DMS153 (cell line): ENCODE measurements around the gene LRFN5.
"Not testable (repeated sequence)": the region's sequence is repeated elsewhere in the genome, so short reads cannot be mapped to it uniquely, and the experiment has no call there.

Source experiments
- DNase-seq: peaks from one replicate; lab custom pipeline; 2025; lab: John Stamatoyannopoulos, UW

Gene LRFN5

GRCh38 chr14:41899416-41899815, 292.7 kb downstream of the LRFN5 start:
- DNase-seq, result peak; percentile 94

DNA sequence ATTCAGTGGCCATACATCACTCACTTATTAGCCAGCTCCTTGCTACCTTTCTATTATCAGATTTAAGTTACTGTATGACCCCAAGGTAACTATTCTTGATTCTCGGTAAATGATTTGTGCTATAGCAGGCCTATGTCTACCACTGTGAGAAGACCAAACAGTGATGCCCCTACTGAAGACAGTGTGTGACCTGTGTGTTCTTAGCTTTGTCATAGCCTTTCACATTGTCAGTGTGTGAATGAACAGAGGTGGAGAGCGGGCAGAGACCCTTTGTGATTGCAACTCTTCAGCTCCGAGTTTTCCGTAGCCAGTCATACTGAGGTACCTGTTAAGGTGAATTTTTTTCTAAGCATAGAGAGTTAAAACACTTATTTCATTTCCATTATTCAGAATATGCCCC, 294.0 kb downstream of the LRFN5 start:
- DNase-seq, result no peak

- DNase-seq, result no peak
Measured at GRCh38 chr14:41901089-41901488, 294.4 kb downstream of the LRFN5 start.

GRCh38 chr14:41905394-41905964, 298.8 kb downstream of the LRFN5 start:
- no peak for DNase-seq

DNA sequence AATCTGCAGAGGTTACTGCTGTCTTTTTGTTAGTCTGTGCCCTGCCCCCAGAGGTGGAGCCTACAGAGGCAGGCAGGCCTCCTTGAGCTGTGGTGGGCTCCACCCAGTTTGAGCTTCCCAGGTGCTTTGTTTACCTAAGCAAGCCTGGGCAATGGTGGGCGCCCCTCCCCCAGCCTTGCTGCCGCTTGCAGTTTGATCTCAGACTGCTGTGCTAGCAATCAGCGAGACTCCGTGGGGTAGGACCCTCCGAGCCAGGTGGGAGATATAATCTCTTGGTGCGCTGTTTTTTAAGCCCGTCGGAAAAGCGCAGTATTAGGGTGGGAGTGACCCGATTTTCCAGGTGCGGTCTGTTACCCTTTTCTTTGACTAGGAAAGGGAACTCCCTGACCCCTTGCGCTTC, 304.5 kb downstream of the LRFN5 start:
- DNase-seq, result not testable (repeated sequence)

GRCh38 chr14:41913398-41913797, 306.7 kb downstream of the LRFN5 start:
- no peak for DNase-seq

GRCh38 chr14:41915732-41916131, 309.1 kb downstream of the LRFN5 start:
- DNase-seq, result no peak

DNA sequence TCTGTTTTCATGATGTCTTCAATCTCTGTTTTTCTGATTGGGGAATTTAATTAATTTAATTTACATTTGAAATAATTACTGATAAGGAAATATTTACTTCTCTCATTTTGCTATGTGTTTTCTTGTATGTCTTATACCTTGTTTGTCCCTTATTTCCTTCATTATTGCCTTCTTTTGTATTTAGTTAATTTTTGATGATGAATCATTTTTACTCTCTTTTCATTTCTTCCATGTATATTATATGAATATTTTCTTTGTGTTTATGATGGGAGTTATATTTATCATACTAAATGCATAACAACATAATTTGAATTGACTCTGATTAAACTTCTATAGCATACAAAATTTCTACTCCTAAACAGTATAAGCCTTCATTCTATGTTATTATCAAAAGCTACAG, 309.6 kb downstream of the LRFN5 start:
- DNase-seq, result no peak

GRCh38 chr14:41925409-41925808, 318.7 kb downstream of the LRFN5 start:
- peak; percentile 16 for DNase-seq

DNA sequence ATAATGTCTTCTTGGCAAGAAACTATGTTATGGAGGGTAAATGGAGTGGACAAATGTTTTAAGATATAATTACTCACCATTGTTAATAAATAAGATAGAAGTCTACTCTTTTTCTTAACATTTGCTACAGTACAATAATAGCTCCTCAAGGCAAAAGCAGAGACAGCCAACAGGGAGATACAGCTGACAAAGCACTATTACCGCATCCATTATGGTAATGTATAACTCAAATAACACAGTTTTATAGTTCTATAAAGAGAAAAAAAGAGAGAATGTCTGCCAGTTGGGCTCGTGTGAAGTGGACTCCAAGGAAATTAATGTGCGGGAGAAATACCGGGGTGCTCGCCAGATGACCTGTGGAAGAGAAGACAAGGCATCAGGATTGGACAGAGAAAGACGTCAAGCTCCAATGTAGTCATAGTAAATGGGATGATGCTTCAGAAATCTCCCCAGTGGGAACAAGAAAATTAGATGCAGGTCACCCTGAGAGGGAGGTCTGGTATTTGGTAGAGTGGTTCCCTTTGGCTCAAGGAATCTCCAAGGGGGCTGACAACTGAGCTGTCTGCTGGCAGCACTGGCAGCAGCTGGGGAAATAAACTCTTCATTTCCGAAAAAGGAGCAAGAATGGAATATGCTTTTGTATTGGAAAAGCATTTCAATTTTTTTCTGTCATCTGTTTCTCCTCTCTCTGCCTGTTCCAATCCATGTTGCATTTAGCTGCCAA, 343.9 kb downstream of the LRFN5 start:
- DNase-seq, result no peak
